Activated T-helper 17 cell treated with anti-CD3 and anti-CD28 coated beads, Interleukin-2, amount 50 U/mL, for 72 hours (primary cell): ENCODE measurements around the gene ERC2. TPM values are rescaled to one million over a fixed set of nuclear protein-coding genes. Genes with fewer than 3 reads are reported as not detected.

Experiments
- ATAC-seq: fragments of 150-1000 bp; cut with Tn5 transposase; replicated peaks from 2 replicates; pipeline ENCODE4 v1.10.0; 2021; ENCODE audit warnings: mild to moderate bottlenecking, moderate library complexity
- H3K27ac Mint-ChIP-seq: one replicate; pipeline ENCODE4 v1.8.0; 2022; ENCODE audit warnings: mixed read lengths
- H3K27me3 Mint-ChIP-seq: one replicate; pipeline ENCODE4 v1.8.0; 2022; ENCODE audit warnings: mixed read lengths
- H3K36me3 Mint-ChIP-seq: one replicate; pipeline ENCODE4 v1.8.0; 2022; ENCODE audit warnings: low read depth, mild to moderate bottlenecking, mixed read lengths
- H3K4me1 Mint-ChIP-seq: one replicate; pipeline ENCODE4 v1.8.0; 2022; ENCODE audit warnings: mixed read lengths
- H3K4me3 Mint-ChIP-seq: one replicate; pipeline ENCODE4 v1.8.0; 2022; ENCODE audit warnings: mild to moderate bottlenecking, mixed read lengths
- H3K9me3 Mint-ChIP-seq: one replicate; pipeline ENCODE4 v1.8.0; 2022; ENCODE audit warnings: mixed read lengths
- total RNA-seq, 2 donors: library from RNA; stranded (reverse); gene quantifications; one replicate each; pipeline ENCODE4 v1.2.3, GENCODE V29; 2022

Gene ERC2
- total RNA-seq, 2 donors from 2014 or later = not detected

DNA sequence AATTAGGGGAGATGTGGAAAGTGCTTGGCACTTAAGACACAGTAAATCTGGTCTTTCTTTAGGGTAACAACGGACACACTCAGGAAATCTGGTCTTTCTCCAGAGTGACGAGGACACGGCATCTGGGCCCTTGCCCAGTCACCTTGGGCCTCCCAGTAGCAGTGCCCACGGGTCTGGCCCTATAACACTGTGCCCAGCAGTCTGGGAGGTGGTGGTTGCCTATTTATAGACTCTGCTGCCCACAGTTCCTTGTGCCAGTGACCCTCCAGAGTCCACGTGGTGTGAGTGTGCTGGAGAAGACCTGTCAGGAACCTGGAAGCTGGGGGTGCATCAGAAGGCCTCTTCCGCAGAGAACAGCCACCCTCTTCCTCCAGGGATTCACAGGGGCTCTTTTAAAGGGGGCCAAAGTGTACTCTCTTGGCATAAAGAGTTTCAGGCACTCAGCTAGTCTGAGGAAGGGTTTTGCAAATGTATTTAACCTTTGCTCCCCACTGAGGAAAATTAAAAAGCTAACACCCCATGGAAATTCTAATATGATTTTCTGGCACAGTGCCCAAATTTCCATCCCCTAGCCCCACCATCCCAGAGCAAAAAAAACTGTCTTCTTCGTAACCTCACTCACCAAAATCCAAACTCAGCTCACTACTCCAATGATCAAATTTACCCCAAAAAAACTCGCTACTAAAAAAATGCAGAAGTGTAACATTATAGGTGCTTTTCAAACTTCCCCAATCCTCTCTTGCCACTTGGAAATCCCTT lies 996.6 kb downstream of the ERC2 start:
- Mint-ChIP-seq H3K4me3 (no peak overlapping the region), H3K27ac (no peak overlapping the region), H3K36me3 (no peaks in the 10 kb centered on the region), H3K27me3 (peaks cover 11% of the 10 kb centered on the region), H3K4me1 (no peaks in the 10 kb centered on the region), H3K9me3 (no peaks in the 10 kb centered on the region)
- no peak for ATAC-seq

GRCh38 chr3:55471084-55471483 lies 997.2 kb downstream of the ERC2 start:
- ATAC-seq = no peak
- H3K9me3 Mint-ChIP-seq = no peaks in the 10 kb centered on the region
- no peaks in the 10 kb centered on the region for H3K4me1 Mint-ChIP-seq
- no peak overlapping the region for H3K27ac Mint-ChIP-seq
- peaks cover 11% of the 10 kb centered on the region for H3K27me3 Mint-ChIP-seq
- H3K36me3 Mint-ChIP-seq = no peaks in the 10 kb centered on the region
- H3K4me3 Mint-ChIP-seq = no peak overlapping the region

DNA sequence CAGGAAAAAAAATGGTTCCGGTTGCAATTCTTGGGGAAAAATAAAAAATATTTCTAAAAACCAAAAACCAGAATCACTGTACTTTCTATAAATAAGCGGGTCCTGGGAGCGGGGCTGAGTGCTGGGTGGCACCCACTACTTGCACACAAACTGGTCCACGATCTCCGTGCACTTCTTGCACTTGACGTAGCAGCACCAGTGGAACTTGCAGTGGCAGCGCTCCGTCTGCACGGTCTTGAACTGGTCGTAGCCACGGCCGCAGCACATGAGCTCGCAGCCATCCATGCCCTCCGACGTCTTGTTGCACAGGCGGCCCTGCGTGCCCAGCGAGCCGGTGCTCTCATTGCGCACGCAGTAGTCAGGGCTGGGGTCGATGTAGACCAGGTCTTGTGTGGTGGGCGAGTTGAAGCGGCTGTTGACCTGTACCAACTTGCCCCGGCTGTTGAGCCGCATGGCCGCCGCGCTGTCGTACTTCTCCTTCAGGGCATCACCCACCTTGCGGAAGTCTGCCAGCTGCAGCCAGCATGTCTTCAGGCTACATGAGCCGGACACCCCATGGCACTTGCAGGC lies 998.2 kb downstream of the ERC2 start:
- Mint-ChIP-seq H3K27me3 (peaks cover 13% of the 10 kb centered on the region), H3K4me1 (no peaks in the 10 kb centered on the region), H3K9me3 (no peaks in the 10 kb centered on the region), H3K36me3 (no peaks in the 10 kb centered on the region), H3K27ac (no peak overlapping the region), H3K4me3 (no peak overlapping the region)
- ATAC-seq = no peak

DNA sequence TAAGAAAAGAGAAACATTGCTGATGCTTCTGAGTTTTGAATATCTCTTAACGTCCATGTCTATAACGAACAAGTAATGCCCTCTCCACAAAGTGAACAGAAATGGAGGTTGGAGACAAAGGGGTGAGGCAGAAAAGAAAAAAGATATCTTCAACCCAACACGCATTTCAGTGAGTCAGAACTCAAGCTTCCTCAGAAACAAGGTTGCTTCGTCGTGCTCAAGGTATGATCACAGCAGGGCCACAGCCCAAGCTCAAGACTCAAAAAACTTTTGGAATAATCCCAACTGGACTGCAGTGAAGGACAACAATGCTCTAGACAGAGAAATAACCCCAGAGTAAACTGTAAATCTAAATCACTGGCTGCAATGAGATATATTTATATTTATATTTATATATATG lies 1000.0 kb downstream of the ERC2 start:
- Mint-ChIP-seq H3K4me1 (no peaks in the 10 kb centered on the region), H3K9me3 (no peaks in the 10 kb centered on the region), H3K27me3 (peaks cover 10% of the 10 kb centered on the region), H3K27ac (no peak overlapping the region), H3K4me3 (no peak overlapping the region), H3K36me3 (no peaks in the 10 kb centered on the region)
- ATAC-seq = no peak

DNA sequence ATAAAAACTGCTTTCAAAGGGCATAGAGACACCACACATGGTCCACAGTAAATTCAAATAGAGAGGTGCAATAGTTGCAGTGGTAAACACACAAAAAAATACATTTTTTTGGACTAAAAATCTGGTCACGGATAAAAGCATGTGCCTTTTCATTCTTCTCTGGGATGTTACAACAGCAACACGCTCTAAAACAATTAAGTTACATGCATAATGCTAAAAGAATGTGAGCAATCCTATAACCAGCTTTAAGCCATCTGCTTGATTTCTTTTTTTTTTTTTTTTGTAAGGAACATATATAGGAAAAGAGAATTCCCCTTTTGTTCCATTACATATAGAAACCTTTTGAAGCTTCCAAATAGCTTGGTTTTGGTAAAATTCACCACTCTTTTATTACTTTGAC lies 1001.2 kb downstream of the ERC2 start:
- no peaks in the 10 kb centered on the region for H3K4me1 Mint-ChIP-seq
- peaks cover 5% of the 10 kb centered on the region for H3K27me3 Mint-ChIP-seq
- H3K4me3 Mint-ChIP-seq = no peak overlapping the region
- H3K27ac Mint-ChIP-seq = no peak overlapping the region
- H3K9me3 Mint-ChIP-seq = peaks cover 5% of the 10 kb centered on the region
- H3K36me3 Mint-ChIP-seq = no peaks in the 10 kb centered on the region
- no peak for ATAC-seq

- Mint-ChIP-seq H3K9me3 (peaks cover 5% of the 10 kb centered on the region), H3K36me3 (no peaks in the 10 kb centered on the region), H3K4me1 (no peaks in the 10 kb centered on the region), H3K27me3 (peaks cover 5% of the 10 kb centered on the region), H3K4me3 (no peak overlapping the region), H3K27ac (no peak overlapping the region)
- ATAC-seq = no peak
These were observed 1001.7 kb downstream of the ERC2 start for GRCh38 chr3:55466526-55466925.

DNA sequence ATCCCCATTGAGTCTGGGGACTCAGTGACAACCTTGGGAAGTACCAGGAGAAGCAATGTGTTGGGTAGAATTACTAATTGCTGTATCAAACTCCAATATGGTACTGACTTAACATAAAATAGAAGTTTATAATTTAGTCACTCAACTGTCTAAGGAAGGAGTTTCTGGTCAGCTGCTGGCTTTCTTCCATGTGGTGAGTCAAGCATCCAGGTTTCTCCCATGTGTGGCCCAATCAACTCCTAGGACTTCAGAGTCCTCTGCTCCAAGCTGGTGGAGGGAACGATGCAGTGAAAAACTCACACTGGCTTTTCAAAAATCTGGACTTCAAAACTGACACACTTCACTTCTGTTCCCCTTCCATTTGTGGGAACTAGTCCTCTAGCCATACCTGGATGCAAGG lies 1006.4 kb downstream of the ERC2 start:
- H3K27me3 Mint-ChIP-seq = peaks cover 5% of the 10 kb centered on the region
- no peaks in the 10 kb centered on the region for H3K36me3 Mint-ChIP-seq
- peaks cover 9% of the 10 kb centered on the region for H3K9me3 Mint-ChIP-seq
- no peak overlapping the region for H3K27ac Mint-ChIP-seq
- H3K4me3 Mint-ChIP-seq = no peak overlapping the region
- no peak for ATAC-seq
- no peaks in the 10 kb centered on the region for H3K4me1 Mint-ChIP-seq

- Mint-ChIP-seq H3K36me3 (no peaks in the 10 kb centered on the region), H3K9me3 (peaks cover 9% of the 10 kb centered on the region), H3K27me3 (peaks cover 3% of the 10 kb centered on the region), H3K27ac (no peak overlapping the region), H3K4me3 (no peak overlapping the region), H3K4me1 (no peaks in the 10 kb centered on the region)
- ATAC-seq = no peak
These were observed 1008.4 kb downstream of the ERC2 start for GRCh38 chr3:55459838-55460237.

Other genes starting within 250 kb of the ERC2 start
- gene CCDC66, start 88.7 kb upstream of the ERC2 start, total RNA-seq = 10 to 100 TPM; 26.3 to 27.0 TPM
- 10 to 100 TPM; 55.0 to 62.5 TPM for gene TASOR, start 214.8 kb upstream of the ERC2 start, total RNA-seq